Testis (tissue), 2 donors: ENCODE measurements around the gene PRLR.

ENCODE experiments used
- POLR2A ChIP-seq: fragments of 450-650 bp; IDR thresholded peaks from one replicate; pipeline ENCODE4 v1.6.1; 2017; ENCODE audit warnings: antibody characterized with exemption, mild to moderate bottlenecking, moderate library complexity
- TF ChIP-seq, protein P1 (sequence below), 3 experiments: fragments of 450-650 bp in 2 of 3; fragments of 200-600 bp in 1 of 3; sonication (generic) in 1 of 3; IDR thresholded peaks; one replicate each; pipeline ENCODE4 v1.5.1; 2016 to 2019; ENCODE audit warnings: antibody characterized with exemption in 3 of 3, mild to moderate bottlenecking in 2 of 3, moderate library complexity in 1 of 3

DNA sequence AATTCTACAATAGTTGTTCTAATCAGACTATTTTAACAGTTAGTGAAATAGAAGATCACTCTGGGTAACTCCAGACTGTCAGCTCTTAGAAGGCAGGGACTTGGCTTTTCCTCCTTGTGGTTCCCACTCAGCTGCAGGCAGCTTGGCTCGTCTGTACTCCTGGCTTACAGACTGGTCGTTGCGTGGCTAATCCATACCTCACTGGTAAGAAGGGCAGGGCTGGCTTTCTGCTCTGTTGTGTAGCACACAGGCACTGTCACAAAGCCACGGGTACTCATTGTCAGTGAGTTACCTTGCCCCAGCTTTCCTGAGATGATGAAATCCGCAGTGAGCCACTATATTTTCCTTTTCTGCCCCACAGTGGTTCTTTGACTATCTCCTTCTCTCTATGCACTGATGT lies 1.8 kb upstream of the PRLR start:
- TF ChIP-seq, protein P1, sequence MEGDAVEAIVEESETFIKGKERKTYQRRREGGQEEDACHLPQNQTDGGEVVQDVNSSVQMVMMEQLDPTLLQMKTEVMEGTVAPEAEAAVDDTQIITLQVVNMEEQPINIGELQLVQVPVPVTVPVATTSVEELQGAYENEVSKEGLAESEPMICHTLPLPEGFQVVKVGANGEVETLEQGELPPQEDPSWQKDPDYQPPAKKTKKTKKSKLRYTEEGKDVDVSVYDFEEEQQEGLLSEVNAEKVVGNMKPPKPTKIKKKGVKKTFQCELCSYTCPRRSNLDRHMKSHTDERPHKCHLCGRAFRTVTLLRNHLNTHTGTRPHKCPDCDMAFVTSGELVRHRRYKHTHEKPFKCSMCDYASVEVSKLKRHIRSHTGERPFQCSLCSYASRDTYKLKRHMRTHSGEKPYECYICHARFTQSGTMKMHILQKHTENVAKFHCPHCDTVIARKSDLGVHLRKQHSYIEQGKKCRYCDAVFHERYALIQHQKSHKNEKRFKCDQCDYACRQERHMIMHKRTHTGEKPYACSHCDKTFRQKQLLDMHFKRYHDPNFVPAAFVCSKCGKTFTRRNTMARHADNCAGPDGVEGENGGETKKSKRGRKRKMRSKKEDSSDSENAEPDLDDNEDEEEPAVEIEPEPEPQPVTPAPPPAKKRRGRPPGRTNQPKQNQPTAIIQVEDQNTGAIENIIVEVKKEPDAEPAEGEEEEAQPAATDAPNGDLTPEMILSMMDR (IDR thresholded peaks at IDR 0.05), result no peak
- TF ChIP-seq POLR2A, result no peak
